ENCODE data around the gene CYB561.
"Not testable (repeated sequence)": the region's sequence is repeated elsewhere in the genome, so short reads cannot be mapped to it uniquely, and the experiment has no call there.

GRCh38 chr17:63454357-63454756 lies 8.3 kb upstream of the CYB561 start:
- not testable (repeated sequence) for TF ChIP-seq CTCF (conservative IDR thresholded peaks at IDR 0.05; ENCODE audit: low read length); EZH2phosphoT487 (IDR thresholded peaks at IDR 0.05; ENCODE audit: borderline replicate concordance)

Measured in Loucy (cell line).